ENCODE results near the gene NOX3. TPM values are rescaled to one million over a fixed set of nuclear protein-coding genes. Genes with fewer than 3 reads are reported as not detected.
"Not testable (repeated sequence)": the region's sequence is repeated elsewhere in the genome, so short reads cannot be mapped to it uniquely, and the experiment has no call there.

NOX3 gene
- total RNA-seq, 1 donor from 2014 or later: not detected

DNA sequence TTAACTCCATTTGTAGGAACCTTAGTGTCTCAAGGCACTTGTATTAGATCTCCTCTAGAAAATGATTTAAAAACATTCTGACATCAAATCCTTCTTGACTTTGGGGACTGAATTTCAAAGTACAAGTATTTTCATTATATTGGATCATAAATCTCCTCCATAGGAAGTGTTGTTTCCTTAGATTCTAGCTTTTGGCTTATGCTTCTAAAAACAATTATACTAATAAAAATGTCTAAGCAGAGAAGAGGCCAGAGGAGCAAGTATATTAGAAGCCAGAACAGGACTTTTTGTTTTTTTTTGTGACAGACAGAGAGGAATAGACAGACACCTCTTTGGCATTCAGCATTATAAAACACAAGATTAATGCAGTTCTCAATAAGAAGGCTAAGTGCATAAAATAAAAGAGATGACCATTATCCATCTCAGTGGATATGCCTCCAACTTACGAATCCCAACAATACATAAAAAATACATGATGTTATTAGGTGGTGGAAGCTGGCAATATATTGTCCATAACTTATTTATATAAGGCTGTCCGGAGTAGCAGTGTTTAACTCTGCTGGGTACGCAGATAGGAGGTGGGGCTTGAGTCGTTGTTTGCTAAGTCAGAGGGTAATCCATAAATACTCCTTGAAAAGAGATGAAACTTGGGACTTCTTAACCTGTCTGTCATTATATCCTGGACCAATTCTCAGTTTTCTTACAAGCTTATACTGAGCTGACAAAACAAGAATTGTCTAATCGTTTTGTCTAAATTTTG, 31.9 kb upstream of the NOX3 start:
- intact Hi-C loops (cut with micrococcal nuclease): no loop called here
- H3K27me3 Mint-ChIP-seq: no peaks in the 10 kb centered on the region
- DNase-seq: no peak

DNA sequence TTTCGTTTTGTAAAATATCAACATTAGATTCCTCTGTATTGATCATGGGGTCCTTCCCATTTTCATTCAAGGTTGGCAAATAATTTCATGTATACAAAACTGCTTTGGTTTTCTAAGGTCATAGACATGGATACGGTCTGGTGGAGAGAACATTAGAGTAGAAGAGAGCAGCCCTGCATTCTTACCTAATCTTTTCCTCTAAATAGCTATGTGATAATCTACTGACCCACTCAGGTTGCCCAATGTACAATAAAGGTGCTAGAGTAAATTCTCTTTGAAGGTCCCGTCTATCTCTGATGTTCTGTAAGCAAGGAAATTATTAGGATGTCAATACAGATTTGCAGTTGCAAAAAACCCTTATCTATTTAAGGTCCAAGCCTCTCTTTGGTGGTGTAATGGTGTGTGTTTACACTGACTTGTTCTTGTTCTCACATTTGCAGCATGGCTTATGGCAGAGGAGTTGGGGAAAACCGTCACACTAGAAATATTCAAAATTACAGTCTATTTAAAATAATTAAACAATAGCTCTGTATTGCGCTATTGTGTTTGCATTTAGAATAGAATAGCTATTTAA, 31.2 kb upstream of the NOX3 start:
- Mint-ChIP-seq H3K36me3 (ENCODE audit: low read depth) (no peaks in the 10 kb centered on the region), H3K4me3 (no peak overlapping the region)
- DNase-seq: no peak

More for the DNA sequence above, 31.9 kb upstream of the NOX3 start:
- Mint-ChIP-seq H3K27ac (no peak overlapping the region), H3K4me1 (no peaks in the 10 kb centered on the region), H3K4me3 (no peak overlapping the region), H3K36me3 (ENCODE audit: low read depth) (no peaks in the 10 kb centered on the region), H3K9me3 (peaks cover 3% of the 10 kb centered on the region)

DNA sequence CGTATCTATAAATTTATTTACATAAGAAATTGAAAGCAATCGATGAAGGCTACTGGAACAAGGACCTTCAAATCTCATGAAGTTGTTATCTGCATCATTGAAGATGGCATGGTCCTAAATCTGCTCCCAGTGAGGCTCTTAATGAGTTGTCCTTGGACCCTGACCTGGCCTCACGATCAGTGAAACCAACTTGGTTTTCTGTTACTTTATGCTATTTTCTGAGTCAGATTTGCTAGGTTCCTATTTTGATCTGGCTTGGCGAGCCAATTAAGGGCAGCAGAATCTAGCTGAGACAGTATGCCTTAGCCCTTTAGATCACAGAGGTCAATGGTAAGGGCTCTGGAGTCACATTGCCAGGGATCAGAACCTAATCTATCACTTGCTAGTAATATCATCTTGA, 30.1 kb upstream of the NOX3 start:
- intact Hi-C loops (cut with micrococcal nuclease): no loop called here
- H3K27me3 Mint-ChIP-seq: peaks cover 1% of the 10 kb centered on the region
- no peak for DNase-seq
- H3K27ac Mint-ChIP-seq: no peak overlapping the region
- no peaks in the 10 kb centered on the region for H3K4me1 Mint-ChIP-seq
- H3K4me3 Mint-ChIP-seq: no peak overlapping the region
- H3K9me3 Mint-ChIP-seq: no peaks in the 10 kb centered on the region
- H3K36me3 Mint-ChIP-seq (ENCODE audit: low read depth): no peaks in the 10 kb centered on the region

More for the DNA sequence above, 31.2 kb upstream of the NOX3 start:
- Mint-ChIP-seq H3K9me3 (no peaks in the 10 kb centered on the region), H3K4me1 (no peaks in the 10 kb centered on the region), H3K27me3 (peaks cover 1% of the 10 kb centered on the region), H3K27ac (no peak overlapping the region)
- intact Hi-C loops (cut with micrococcal nuclease): no loop called here

DNA sequence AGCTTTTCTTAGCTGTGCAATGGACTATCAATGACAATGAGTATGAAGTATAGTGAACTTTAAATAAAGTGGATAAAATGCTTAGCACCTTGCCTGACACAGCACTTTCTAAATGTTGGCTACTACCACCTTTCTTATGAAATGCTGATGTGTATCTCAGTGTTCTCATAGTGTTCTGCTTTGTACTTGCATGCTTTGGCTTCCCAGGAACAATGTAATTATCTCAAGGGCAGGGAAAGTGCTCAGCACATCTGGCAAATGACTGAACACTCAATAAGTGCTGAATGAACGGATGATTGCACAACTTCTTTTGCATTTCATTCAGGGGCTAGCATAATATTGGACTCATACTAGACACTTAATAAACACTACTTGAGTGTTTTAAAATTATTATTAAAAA, 28.2 kb upstream of the NOX3 start:
- Mint-ChIP-seq H3K27me3 (peaks cover 1% of the 10 kb centered on the region), H3K4me1 (peaks cover 3% of the 10 kb centered on the region), H3K27ac (no peak overlapping the region), H3K4me3 (no peak overlapping the region), H3K9me3 (no peaks in the 10 kb centered on the region), H3K36me3 (ENCODE audit: low read depth) (no peaks in the 10 kb centered on the region)
- intact Hi-C loops (cut with micrococcal nuclease): no loop called here
- no peak for DNase-seq

DNA sequence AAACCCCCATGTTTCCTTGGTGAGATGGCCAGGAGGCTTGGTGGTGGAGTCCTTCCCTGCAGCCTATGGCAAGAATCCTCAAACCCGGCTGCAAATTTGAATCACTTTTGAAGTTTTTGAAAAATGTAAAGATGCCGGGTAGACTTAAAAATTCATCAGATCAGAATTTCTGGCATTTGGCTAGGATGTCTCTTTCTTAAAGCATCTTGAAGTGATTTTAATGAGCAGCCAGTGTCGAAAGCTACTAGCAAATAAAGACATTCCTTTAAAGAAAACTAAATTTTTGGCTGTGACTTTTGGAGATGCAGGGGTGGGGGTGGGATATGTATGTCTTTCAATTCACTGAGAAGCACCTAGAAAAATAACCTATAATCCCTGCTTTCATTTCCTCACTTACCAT, 25.6 kb upstream of the NOX3 start:
- Mint-ChIP-seq H3K4me3 (no peak overlapping the region), H3K36me3 (ENCODE audit: low read depth) (no peaks in the 10 kb centered on the region), H3K4me1 (peaks cover 3% of the 10 kb centered on the region), H3K27me3 (peaks cover 1% of the 10 kb centered on the region), H3K27ac (no peak overlapping the region), H3K9me3 (no peaks in the 10 kb centered on the region)
- no peak for DNase-seq
- intact Hi-C loops (cut with micrococcal nuclease): no loop called here

DNA sequence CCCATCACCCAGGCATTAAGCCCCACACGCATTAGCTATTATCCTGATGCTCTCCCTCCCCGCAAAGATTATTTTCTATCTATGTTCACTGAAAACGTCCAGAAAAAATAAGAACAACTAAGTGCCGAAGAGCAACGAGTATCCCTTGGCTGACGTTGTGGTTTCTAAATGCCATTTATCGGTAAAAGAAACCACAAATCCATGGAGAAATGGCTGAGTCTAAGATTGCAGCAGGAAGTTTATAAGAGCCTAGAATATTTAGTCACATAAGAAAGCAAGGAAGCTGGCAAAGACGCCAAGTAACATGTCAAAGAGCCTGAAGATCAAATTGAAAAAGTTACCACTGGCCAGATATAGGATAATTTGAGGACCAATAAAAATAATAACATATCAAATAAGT, 18.1 kb upstream of the NOX3 start:
- no peak for DNase-seq
- H3K27ac Mint-ChIP-seq: no peak overlapping the region
- no peaks in the 10 kb centered on the region for H3K4me1 Mint-ChIP-seq
- peaks cover 8% of the 10 kb centered on the region for H3K9me3 Mint-ChIP-seq
- no peak overlapping the region for H3K4me3 Mint-ChIP-seq
- intact Hi-C loops (cut with micrococcal nuclease): no loop called here
- no peaks in the 10 kb centered on the region for H3K36me3 Mint-ChIP-seq (ENCODE audit: low read depth)
- H3K27me3 Mint-ChIP-seq: no peaks in the 10 kb centered on the region

DNA sequence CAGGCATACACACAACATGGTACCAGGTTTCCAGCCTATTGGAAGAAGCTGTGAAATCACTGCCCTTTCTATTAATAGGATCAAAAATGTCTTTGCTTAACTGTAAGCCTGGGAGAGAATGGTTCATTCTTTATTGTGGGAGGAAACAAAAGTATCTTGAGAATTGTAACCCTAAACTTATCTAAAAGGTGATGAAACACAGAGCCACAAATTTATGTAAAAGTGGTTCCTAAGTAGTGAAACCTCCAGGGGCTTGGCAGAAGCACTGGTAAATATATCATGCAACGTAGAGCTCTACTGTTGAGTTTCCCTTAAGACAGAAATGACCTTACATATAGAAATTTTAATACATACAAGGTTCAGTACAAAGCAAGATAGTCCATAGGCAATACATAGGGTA, 17.2 kb upstream of the NOX3 start:
- Mint-ChIP-seq H3K4me3 (no peak overlapping the region), H3K9me3 (peaks cover 10% of the 10 kb centered on the region), H3K27ac (no peak overlapping the region), H3K36me3 (ENCODE audit: low read depth) (no peaks in the 10 kb centered on the region), H3K27me3 (no peaks in the 10 kb centered on the region), H3K4me1 (no peaks in the 10 kb centered on the region)
- intact Hi-C loops (cut with micrococcal nuclease): no loop called here
- no peak for DNase-seq

DNA sequence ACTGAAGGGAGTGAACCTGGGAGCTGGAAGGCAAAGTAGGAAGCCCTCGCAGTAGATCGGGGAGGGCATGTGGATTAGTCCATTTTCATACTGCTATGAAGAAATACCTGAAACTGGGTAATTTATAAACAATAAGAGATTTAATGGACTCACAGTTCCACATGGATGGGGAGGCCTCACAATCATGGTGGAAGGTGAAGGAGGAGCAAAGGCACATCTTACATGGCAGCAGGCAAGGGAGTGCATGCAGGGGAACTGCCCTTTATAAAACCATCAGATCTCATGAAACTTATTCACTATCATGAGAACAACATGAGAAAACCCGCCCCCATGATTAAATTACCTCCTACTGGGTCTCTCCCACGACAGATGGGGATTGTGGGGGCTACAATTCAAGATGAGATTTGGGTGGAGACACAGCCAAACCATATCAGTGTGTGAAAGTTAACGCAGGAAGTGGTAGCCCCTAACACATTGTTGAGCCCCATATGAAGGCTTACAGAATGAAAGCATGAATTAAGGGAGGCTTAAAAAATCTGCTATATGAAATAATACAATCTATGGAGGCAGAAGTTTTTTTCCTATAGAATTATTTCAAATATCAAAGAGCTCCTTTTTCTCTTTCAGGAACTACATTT, 15.5 kb upstream of the NOX3 start:
- H3K9me3 Mint-ChIP-seq: peaks cover 14% of the 10 kb centered on the region
- DNase-seq; H3K27ac Mint-ChIP-seq; intact Hi-C loops (cut with micrococcal nuclease); H3K27me3 Mint-ChIP-seq; H3K36me3 Mint-ChIP-seq (ENCODE audit: low read depth); H3K4me3 Mint-ChIP-seq; H3K4me1 Mint-ChIP-seq: not testable (repeated sequence)

DNA sequence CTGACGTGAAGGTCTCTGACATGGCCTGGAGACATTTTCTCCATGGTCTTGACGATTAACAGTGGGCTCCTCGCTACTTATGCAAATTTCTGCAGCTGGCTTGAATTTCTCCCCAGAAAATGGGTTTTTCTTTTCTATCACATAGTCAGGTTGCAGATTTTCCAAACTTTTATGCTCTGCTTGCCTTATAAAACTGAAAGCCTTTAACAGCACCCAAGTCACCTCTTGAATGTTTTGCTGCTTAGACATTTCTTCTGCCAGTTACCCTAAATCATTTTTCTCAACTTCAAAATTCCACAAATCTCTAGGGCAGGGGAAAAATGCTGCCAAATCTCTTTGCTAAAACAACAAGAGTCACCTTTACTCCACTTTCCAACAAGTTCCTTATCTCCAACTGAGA, 12.9 kb upstream of the NOX3 start:
- H3K27ac Mint-ChIP-seq; H3K27me3 Mint-ChIP-seq; intact Hi-C loops (cut with micrococcal nuclease); H3K36me3 Mint-ChIP-seq (ENCODE audit: low read depth); H3K4me3 Mint-ChIP-seq; DNase-seq; H3K4me1 Mint-ChIP-seq: not testable (repeated sequence)
- H3K9me3 Mint-ChIP-seq: peaks cover 23% of the 10 kb centered on the region

DNA sequence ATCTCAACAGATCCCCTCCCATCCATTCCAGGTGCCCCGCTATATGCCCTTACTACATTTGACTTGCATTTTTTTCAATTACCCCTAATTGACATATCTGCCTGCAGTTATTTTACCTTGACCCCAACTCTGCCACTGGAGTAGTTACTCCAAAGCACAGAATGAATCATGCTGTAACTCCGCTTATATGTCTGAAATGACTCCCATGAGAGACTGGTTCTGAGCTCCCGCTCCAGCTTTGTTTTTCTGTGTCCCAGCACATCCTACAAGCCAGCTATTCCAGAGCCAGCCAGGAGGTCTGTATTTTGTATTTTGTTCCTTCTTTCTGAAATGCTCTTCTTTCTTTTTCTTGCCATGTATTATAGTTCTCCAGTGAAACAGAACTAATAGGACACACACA, 10.9 kb upstream of the NOX3 start:
- Mint-ChIP-seq H3K4me1 (peaks cover 2% of the 10 kb centered on the region), H3K4me3 (no peak overlapping the region), H3K27me3 (no peaks in the 10 kb centered on the region), H3K27ac (no peak overlapping the region), H3K36me3 (ENCODE audit: low read depth) (no peaks in the 10 kb centered on the region), H3K9me3 (peaks cover 23% of the 10 kb centered on the region)
- no peak for DNase-seq
- intact Hi-C loops (cut with micrococcal nuclease): no loop called here

DNA sequence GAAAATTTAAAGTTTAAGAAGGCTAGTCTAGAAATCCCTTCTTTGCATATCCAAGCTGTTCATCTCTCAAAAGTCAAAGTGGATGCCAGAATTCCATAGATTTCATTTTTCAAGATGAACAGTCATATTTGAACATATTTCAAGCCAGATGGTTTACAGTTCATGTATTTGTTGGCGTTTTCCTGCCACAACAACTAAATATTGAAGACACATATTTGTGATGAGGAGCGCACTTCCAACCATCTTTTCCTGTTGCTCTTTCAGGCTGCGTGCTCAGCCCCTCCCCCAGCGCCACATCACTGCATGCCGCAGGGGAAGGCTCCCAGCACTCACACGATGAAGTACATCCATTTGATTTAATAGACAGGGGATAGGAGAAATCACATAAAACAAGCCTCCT, 5.9 kb upstream of the NOX3 start:
- H3K27ac Mint-ChIP-seq: no peak overlapping the region

DNA sequence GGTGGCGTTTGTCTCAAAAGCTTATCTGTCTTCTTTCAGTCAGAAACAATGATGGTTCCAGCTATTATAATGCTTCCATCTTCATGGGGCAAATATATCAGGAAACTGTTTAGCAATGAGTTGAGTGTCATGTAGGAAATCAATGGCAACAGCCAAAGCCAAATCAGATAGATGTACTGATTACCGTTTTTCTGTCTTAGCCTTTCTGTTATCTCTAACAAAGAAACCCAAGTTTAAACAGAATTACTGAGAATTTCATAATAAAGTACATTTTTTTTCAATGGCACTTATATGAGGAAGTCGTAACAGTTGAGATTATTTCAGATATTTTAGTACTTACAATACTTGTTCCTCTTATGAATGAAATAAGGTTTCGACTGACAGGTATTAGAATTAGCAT, 1.2 kb downstream of the NOX3 start:
- H3K36me3 Mint-ChIP-seq (ENCODE audit: low read depth): no peaks in the 10 kb centered on the region
- H3K4me1 Mint-ChIP-seq: peaks cover 1% of the 10 kb centered on the region
- DNase-seq: no peak
- intact Hi-C loops (cut with micrococcal nuclease): no loop called here
- no peaks in the 10 kb centered on the region for H3K9me3 Mint-ChIP-seq
- no peak overlapping the region for H3K4me3 Mint-ChIP-seq
- H3K27me3 Mint-ChIP-seq: peaks cover 8% of the 10 kb centered on the region
- no peak overlapping the region for H3K27ac Mint-ChIP-seq

More for the DNA sequence above, 5.9 kb upstream of the NOX3 start:
- peaks cover 4% of the 10 kb centered on the region for H3K27me3 Mint-ChIP-seq
- H3K9me3 Mint-ChIP-seq: peaks cover 9% of the 10 kb centered on the region
- H3K36me3 Mint-ChIP-seq (ENCODE audit: low read depth): no peaks in the 10 kb centered on the region
- no peak for DNase-seq
- no peak overlapping the region for H3K4me3 Mint-ChIP-seq
- intact Hi-C loops (cut with micrococcal nuclease): no loop called here
- peaks cover 5% of the 10 kb centered on the region for H3K4me1 Mint-ChIP-seq

DNA sequence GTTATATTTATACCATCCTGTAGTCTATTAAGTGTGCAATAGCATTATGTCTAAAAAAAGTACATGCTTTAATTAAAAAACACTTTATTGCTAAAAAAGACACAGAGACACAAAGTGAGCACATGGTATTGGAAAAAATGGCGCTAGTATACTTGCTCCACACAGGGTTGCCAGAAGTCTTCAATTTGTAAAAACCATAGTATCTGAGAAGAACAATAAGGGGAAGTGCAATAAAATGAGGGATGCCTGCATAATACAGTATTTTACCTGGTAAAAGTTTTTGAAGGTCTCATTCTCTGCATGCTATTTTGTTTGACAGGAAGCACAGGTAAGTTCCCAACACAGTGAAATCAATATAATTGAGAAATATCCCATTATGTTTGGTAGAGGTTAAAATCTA, 1.6 kb downstream of the NOX3 start:
- no peak for DNase-seq
- Mint-ChIP-seq H3K27ac (no peak overlapping the region), H3K4me1 (peaks cover 3% of the 10 kb centered on the region), H3K9me3 (no peaks in the 10 kb centered on the region), H3K27me3 (peaks cover 8% of the 10 kb centered on the region), H3K4me3 (no peak overlapping the region), H3K36me3 (ENCODE audit: low read depth) (no peaks in the 10 kb centered on the region)
- intact Hi-C loops (cut with micrococcal nuclease): no loop called here

DNA sequence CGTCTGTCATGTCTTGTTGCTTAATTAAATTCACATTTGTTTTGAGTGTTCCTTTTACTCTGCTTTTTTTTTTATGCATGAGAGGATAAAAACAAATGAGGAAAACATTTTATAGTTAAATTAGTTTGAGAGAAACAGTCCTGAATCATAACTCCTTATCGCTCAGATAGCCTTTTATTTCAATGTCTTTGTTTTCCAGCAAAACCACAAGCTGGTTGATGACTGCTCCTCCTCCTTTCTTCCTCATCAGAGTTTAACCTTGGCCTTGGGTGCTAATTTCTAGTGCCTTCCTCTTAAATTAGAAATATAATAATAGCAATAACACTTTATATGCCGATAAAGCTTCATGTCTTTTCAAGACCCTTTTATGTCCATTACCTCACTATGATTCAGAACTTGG, 3.1 kb downstream of the NOX3 start:
- Mint-ChIP-seq H3K4me3 (no peak overlapping the region), H3K36me3 (ENCODE audit: low read depth) (no peaks in the 10 kb centered on the region), H3K27me3 (peaks cover 4% of the 10 kb centered on the region), H3K9me3 (no peaks in the 10 kb centered on the region), H3K27ac (no peak overlapping the region), H3K4me1 (peaks cover 3% of the 10 kb centered on the region)
- intact Hi-C loops (cut with micrococcal nuclease): no loop called here
- no peak for DNase-seq
